HAP-1 (cell line): ENCODE results near the gene GNB2.
"Not testable (repeated sequence)": the region's sequence is repeated elsewhere in the genome, so short reads cannot be mapped to it uniquely, and the experiment has no call there.

ENCODE experiments used
- DNase-seq, 2 experiments: peaks; one replicate each; pipeline ENCODE4 v3.0.0-alpha.2; 2016 to 2020; ENCODE audit warnings: low spot score in 2 of 2
- H3K27me3 ChIP-seq: fragments of 250-450 bp; sonication (Bioruptor Pico); 2 replicates; pipeline ENCODE4 v1.5.1; 2020; ENCODE audit warnings: low read depth, mild to moderate bottlenecking, moderate library complexity
- H3K36me3 ChIP-seq: fragments of 250-450 bp; sonication (Bioruptor Pico); replicated peaks from 2 replicates; pipeline ENCODE4 v1.5.1; 2020; ENCODE audit warnings: mild to moderate bottlenecking
- H3K4me1 ChIP-seq: fragments of 250-450 bp; sonication (Bioruptor Pico); 2 replicates; pipeline ENCODE4 v1.5.1; 2020; ENCODE audit warnings: mild to moderate bottlenecking
- H3K4me3 ChIP-seq: fragments of 250-450 bp; sonication (Bioruptor Pico); 2 replicates; pipeline ENCODE4 v1.5.1; 2020; ENCODE audit warnings: mild to moderate bottlenecking, moderate library complexity
- H3K9me3 ChIP-seq: fragments of 250-450 bp; sonication (Bioruptor Pico); 2 replicates; pipeline ENCODE4 v1.5.1; 2020; ENCODE audit warnings: mild to moderate bottlenecking, moderate library complexity
- in situ Hi-C: fragments of 300-500 bp; cut with MboI; formaldehyde crosslinking; loops from 3 replicates; pipeline ENCODE4 v1.14.3; 2020; ENCODE audit warnings: low sequenced_read_pairs, inconsistent platforms, mixed read lengths

Gene GNB2

DNA sequence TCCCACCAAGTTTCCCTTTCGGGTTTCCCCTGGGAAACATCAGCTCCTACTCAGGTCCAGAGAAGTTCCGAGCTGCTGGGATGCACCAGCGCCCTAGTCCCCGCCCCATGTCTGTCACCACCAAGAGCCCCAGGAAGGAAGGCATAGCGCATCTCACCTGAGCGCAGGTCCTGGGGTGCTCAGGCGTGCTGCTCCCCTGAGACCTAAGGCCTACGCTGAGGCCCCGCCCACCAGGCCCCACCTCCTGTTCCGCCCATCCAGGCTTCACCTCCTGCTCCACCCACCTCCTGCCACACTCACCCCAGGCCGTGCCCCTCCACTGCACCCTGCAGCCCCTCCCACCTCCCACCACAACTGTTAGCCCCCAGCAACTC is 31.0 kb upstream of the GNB2 start:
- Histone ChIP-seq H3K27me3 (peaks cover 6% of the 10 kb centered on the region; the same call in 1 of the 2 replicates), H3K4me3 (no peak overlapping the region), H3K36me3 (no peaks in the 10 kb centered on the region), H3K9me3 (no peaks in the 10 kb centered on the region), H3K4me1 (no peaks in the 10 kb centered on the region)
- in situ Hi-C loops = no loop called here
- DNase-seq = peak in 1 of 2 experiments; percentile 55

DNA sequence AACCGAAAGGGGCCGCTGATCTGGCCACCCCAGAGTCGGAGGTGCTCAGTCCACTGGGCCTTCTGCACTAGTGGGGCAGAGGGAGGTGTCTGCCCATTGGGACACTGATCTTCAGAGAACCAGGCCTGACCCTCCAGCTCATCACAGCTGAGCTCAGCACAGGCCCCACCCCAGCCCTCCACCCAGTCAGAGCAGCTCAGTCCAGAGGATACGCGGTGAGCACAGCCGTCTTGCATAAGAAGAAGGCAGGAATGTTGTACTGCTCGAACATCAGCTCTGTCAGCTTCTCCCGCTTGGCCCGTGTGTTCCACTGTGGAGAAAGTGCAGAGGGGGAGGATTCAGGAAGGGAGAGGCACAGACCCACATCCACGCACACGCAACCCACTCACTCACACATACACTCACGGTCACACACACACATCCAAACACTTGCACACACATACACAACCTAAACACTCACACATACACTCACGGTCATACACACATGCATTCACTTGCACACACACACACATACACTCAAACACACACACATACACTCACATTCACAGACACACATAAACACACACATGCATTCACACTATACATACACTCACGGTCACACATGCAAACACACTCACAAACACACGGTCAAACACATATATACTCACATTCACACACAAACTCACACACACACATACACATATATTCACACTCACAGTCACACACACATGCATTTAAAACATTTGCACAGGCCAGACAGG is 23.5 kb upstream of the GNB2 start:
- Histone ChIP-seq H3K4me3 (no peak overlapping the region), H3K4me1 (no peaks in the 10 kb centered on the region), H3K36me3 (no peaks in the 10 kb centered on the region), H3K9me3 (no peaks in the 10 kb centered on the region), H3K27me3 (peaks cover 6% of the 10 kb centered on the region; the same call in 1 of the 2 replicates)
- DNase-seq = no peak
- in situ Hi-C loops = no loop called here

DNA sequence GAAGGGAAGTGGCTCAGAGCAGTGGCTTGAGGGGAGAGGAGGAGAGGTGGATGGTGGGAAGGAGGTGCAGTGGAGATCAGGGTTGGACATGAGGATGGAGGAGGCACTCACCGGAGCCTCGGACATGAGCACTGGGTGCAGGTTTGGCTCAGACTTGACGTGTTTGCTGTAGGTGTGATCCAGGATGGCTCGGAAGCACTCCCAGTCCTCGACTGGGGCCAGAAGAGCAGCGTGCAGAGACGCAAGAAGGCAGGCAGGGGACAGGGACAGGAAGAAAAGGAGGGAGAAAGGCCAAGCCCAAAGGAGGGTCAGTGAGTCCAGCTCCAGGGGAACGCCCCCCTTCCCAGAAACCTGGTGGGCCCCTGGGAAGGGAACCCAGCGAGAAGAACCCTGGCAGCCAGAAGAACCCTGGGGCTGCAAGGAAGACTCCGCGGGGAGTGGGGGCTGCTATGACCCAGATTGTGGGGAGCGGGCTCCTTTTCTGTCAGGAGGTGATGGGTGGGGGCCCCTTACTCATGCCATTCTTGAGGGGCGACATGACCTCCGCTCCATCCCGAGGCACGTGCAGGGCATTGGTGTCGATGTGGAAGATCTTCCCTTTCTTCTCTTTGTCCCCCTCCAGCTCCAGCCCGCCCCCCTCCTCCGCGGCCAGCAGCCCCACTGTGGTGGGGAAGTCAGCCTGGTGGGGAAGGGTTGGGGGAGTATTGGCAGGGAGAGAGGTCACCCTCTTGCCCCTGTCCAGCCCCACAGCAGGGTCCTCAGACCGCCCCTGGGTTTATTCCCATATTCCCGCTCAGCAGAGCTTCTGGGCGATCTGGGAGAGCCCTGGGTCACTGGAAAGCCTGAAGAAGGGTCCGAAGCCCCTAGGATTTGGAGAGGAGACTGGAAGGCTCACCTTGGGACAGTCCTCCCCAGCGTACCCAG is 18.4 kb upstream of the GNB2 start:
- no peaks in the 10 kb centered on the region for H3K9me3 ChIP-seq
- in situ Hi-C loops = no loop called here
- H3K27me3 ChIP-seq = no peaks in the 10 kb centered on the region
- no peaks in the 10 kb centered on the region for H3K36me3 ChIP-seq
- DNase-seq = no peak
- H3K4me1 ChIP-seq = no peaks in the 10 kb centered on the region
- H3K4me3 ChIP-seq = no peak overlapping the region

DNA sequence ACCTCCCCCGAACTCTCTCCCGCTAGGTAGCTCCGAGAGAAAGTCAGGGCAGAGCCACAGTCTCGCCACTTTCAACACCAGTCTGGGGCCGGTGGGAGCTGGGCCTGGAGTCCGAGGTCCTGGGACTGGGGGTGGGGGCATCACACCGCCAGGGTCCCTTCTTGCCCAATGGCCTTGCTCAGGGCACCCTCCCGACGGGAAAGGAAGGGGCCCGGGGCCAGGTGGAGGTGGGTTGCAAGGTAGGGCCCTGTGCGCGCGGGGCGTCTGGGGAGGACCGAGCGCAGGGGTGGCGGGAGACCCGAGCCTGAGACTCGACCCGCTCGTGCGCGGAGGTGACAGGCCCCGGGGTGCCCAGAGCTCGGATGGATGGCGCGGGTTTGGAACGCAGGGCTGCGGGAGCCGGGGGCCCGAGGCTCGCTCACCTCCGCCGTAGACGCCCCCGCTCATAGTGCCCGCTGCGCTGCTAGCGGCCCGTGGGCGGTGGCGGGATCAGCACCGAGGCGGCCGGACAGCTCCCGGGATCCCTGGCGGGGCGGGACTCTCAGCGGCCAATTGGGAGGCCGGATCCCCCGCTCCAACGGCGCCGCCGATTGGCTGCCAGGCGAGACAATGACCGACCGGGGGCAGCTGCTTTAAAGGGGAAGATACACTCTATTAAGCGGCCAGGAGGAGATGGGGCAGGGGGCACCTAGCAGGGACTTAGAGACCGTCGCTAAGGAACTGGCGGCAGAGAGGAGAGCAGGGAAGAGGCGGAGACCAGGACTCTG is 17.4 kb upstream of the GNB2 start, which contains the start of gene ACTL6B:
ACTL6B (minus strand) TSS at position 541 of the 767 bp plus-strand sequence; CDS start at position 447, 94 bp downstream.
- no peaks in the 10 kb centered on the region for H3K36me3 ChIP-seq
- no peaks in the 10 kb centered on the region for H3K9me3 ChIP-seq
- H3K27me3 ChIP-seq = no peaks in the 10 kb centered on the region
- H3K4me3 ChIP-seq = no peak within 1 kb of the TSS
- peak; percentile 42 to 87 for DNase-seq
- no peaks in the 10 kb centered on the region for H3K4me1 ChIP-seq
- in situ Hi-C loops = no loop called here

DNA sequence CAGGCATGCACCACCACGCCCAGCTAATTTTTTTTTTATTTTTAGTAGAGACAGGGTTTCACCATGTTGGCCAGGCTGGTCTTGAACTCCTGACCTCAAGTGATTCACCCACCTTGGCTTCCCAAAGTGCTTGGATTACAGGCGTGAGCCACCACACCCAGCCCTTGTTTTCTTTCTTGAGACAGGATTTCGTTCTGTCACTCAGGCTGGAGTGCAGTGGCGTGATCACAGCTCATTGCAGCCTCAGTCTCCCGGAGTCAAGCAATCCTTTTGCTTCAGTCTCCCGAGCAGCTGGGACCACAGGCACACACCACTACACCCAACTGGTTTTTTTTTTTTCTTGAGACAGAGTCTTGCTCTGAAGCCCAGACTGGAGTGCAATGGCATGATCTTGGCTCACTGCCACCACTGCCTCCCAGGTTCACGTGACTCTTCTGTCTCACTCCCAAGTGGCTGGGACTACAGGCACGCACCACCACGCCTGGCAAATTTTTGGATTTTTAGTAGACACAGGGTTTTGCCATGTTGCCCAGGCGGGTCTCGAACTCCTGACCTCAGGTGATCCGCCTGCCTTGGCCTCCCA is 11.3 kb upstream of the GNB2 start:
- in situ Hi-C loops, H3K4me3 ChIP-seq, H3K36me3 ChIP-seq, DNase-seq, H3K9me3 ChIP-seq, H3K4me1 ChIP-seq: not testable (repeated sequence)
- H3K27me3 ChIP-seq = peaks cover 10% of the 10 kb centered on the region

DNA sequence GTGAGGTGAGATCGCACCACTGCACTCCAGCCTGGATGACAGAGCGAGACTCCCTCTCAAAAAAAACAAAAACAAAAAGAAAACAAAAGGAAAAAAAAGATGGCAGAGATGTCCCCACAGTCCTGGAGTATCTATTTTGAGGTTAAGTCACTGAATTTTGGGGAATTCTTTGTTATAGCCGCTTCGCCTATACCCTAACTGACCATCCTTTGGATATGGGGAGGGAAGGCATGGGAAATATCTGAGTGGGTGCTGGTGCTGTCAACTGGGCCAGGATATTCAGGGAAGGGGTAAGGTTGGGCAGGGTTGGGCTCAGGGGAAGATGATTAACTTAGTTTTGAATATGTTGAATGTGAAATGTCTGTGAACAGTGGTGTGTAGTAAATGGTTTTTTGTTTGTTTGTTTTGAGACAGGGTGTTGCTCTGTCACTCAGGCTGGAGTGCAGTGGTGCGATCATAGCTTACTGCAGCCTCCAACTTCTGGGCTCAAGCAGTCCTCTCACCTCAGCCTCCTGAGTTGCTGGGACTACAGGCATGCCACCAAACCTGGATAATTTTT is 8.3 kb upstream of the GNB2 start:
- no peak for DNase-seq
- Histone ChIP-seq H3K4me3 (no peak overlapping the region), H3K4me1 (no peaks in the 10 kb centered on the region), H3K36me3 (no peaks in the 10 kb centered on the region), H3K9me3 (no peaks in the 10 kb centered on the region), H3K27me3 (peaks cover 22% of the 10 kb centered on the region)
- in situ Hi-C loops = no loop called here

DNA sequence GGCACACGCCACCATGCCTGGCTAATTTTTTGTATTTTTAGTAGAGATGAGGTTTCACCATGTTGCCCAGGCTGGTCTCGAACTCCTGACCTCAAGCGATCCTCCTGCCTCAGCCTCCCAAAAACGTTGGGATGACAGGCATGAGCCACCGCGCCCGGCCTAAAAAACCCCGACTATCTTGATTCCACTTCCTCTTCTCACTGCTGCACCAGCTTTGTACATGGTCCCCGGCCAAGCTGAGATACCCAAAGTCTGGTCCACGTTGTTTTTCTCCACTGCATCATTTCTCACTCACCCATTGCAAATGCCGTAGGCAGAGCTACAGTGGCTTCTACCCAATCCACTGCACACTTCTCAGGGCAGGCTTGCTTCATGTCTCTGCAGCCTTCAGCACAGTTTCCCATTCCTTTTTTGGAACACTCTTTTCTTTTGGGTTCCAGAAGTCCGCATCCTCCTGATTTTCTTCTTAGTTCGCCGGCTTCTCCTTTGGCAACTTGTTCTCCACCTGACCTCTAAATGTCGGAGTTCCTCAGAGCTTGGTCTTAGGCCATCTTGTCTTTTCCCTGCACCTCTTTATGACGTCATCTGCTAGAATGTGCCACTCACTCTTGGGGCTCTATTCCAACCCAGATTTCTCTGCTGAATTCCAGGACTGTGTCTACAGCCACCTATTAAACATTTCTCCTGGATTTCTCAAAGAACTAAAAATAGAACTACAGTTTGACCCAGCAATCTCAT is 6.0 kb upstream of the GNB2 start:
- DNase-seq = no peak
- in situ Hi-C loops = no loop called here
- H3K27me3 ChIP-seq = peaks cover 22% of the 10 kb centered on the region
- H3K36me3 ChIP-seq = no peaks in the 10 kb centered on the region
- H3K4me3 ChIP-seq = no peak overlapping the region
- no peaks in the 10 kb centered on the region for H3K9me3 ChIP-seq
- H3K4me1 ChIP-seq = no peaks in the 10 kb centered on the region

DNA sequence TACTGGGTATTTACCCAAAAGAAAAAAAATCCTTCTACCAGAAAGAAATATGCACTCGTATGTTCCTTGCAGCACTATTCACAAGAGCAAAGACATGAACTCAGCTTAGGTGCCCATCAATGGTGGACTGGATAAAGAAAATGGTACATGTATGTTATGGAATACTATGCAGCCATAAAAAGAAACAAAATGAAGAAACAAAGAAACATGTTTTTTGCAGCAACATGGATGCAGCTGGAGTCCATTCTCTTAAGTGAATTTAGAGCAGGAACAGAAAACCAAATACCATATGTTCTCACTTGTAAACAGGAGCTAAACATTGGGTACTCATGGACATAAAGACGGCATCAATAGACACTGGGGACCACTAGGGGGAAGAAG is 5.5 kb upstream of the GNB2 start:
- no peak for DNase-seq
- Histone ChIP-seq H3K9me3 (no peaks in the 10 kb centered on the region), H3K4me3 (no peak overlapping the region), H3K36me3 (no peaks in the 10 kb centered on the region), H3K4me1 (peaks cover 4% of the 10 kb centered on the region), H3K27me3 (peaks cover 22% of the 10 kb centered on the region)
- in situ Hi-C loops = no loop called here

DNA sequence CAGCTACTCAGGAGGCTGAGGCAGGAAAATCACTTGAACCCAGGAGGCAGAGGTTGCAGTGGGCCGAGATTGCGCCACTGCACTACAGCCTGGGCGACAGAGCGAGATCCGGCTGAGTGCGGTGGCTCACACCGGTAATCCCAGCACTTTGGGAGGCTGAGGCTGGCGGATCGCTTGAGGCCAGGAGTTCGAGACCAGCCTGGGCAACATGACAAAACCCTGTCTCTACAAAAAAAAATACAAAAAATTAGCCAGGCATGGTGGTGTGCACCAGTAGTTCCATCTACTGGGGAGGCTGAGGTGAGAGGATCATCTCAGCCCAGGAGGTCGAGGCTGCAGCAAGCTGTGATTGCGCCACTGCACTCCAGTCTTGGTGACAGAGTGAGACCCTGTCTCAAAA is 4.4 kb upstream of the GNB2 start:
- H3K4me3 ChIP-seq, H3K36me3 ChIP-seq, H3K9me3 ChIP-seq, DNase-seq, H3K4me1 ChIP-seq, in situ Hi-C loops: not testable (repeated sequence)
- peaks cover 22% of the 10 kb centered on the region for H3K27me3 ChIP-seq

DNA sequence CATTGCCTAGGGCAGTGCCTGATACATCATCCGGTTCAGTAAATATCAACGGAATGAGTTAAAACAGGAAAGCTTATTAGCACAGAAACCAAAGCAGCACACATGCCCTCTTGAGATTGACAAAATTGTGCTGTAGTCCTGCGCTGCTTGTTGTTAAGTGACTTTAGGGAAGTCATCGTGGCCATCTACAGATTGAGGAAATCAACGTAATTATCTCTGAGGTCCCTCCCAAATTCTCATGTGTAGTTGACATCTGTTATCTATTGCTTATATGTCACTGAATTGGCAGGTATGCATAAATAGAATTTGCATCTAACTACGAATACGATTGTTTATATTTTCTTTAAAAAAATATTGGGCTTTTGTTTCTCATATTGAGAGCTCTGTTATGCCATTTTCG is 3.5 kb upstream of the GNB2 start:
- in situ Hi-C loops = no loop called here
- peaks cover 22% of the 10 kb centered on the region for H3K27me3 ChIP-seq
- H3K36me3 ChIP-seq = no peaks in the 10 kb centered on the region
- DNase-seq = no peak
- H3K9me3 ChIP-seq = no peaks in the 10 kb centered on the region
- H3K4me1 ChIP-seq = peaks cover 4% of the 10 kb centered on the region
- H3K4me3 ChIP-seq = no peak overlapping the region

DNA sequence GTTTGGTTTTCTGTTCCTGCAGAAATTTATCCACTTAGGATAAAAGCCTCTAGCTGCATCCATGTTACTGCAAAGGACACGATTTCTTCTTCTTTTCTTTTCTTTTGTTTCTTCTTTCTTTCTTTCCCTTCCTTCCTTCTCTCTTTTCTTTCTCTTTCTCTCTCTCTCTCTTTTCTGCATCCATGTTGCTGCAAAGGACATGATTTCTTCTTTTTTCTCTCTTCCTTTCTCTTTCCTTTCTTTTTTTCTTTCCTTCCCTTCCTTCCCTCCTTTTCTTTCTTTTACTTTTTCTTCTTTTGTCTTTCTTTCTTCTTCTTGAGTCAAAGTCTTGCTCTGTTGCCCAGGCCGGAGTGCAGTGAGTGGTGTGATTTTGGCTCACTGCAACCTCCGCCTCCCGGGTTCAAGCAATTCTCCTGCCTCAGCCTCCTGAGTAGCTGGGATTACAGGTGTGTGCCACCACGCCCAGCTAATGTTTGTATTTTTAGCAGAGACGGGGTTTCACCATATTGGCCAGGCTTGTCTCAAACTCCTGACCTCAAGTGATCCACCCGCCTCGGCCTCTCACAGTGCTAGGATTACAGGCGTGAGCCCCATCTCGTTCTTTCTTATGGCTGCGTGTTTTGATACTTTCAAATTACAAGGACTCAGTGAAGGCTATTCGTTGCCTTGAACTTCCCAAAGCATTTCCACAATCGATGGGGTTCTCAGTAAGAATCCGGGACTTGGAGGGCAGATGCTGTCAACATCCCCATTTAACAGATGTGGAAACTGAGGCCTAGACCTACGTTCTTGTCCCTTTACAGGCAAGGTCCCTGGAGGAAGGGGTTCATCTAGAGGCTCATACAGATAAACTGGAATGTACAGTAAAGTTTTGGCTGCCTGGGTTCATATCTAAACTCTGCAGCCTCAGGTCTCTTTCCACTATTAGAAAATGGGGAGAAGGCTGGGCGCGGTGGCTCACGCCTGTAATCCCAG is 1.9 kb upstream of the GNB2 start:
- in situ Hi-C loops = no loop called here
- Histone ChIP-seq H3K36me3 (peaks cover 3% of the 10 kb centered on the region), H3K4me3 (no peak overlapping the region), H3K27me3 (peaks cover 18% of the 10 kb centered on the region), H3K9me3 (no peaks in the 10 kb centered on the region), H3K4me1 (peaks cover 4% of the 10 kb centered on the region)
- DNase-seq = no peak

DNA sequence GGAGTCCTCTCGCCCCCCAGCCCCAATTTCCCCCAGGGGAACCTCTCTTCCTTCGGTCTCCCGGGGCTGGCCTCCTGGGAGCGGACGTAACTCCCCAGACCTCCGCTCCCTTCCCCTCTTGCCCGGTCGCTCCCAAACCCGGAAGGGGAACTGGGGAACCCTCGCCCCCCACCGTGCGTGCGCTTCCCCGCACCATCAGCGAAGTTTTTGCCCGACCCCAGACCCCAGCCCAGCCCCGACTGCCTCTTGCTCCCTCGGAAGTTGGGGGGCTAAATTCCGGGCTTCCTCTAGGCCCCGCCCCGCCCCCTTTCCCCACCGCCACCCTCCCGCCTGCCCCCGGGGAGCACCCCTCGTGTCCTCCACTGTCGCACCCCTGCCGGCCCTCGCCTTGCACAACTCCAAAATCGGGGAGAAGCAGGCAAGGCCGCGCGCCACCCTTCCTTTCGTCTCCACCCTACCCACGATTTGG is 436 bp downstream of the GNB2 start:
- in situ Hi-C loops = no loop called here
- H3K4me3 ChIP-seq = peak overlapping the region; percentile 97
- no peaks in the 10 kb centered on the region for H3K27me3 ChIP-seq
- H3K4me1 ChIP-seq = peaks cover 4% of the 10 kb centered on the region
- H3K9me3 ChIP-seq = no peaks in the 10 kb centered on the region
- H3K36me3 ChIP-seq = peaks cover 27% of the 10 kb centered on the region
- DNase-seq = no peak
